ENCODE results near the gene MRGPRF.
"Not testable (repeated sequence)": the region's sequence is repeated elsewhere in the genome, so short reads cannot be mapped to it uniquely, and the experiment has no call there.

Gene MRGPRF

DNA sequence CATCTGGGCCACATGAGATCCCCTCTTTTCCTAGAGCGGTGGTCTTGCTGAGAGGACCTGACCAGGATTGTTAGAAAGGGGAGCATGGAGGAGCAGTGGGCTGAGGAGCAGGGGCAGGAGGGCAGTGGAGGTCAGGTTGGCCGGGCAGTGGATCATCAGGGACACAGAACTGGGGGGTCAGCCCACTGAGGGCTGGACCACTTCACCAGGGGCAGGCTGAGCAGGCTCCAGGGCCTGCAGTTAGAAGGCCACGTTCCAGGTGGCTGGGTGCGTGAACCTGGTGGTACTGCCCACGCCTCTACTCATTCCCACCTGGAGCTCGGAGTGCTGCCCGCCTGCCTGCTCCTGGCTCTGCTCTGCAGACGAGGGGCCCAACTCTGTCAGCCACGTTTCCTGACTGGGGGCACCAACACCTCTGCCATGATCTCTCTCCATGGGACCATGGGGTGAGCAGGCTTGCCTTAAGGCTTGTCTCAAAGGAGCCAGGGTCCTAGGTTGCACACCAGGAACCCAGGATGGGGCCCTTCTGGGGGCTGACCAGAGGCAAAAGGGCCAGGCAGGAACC is 9.7 kb downstream of the MRGPRF start:
- Mint-ChIP-seq H3K36me3 (no peaks in the 10 kb centered on the region), H3K4me3 (no peak overlapping the region), H3K27ac (no peak overlapping the region), H3K9me3 (no peaks in the 10 kb centered on the region), H3K27me3 (peaks cover 85% of the 10 kb centered on the region), H3K4me1 (no peaks in the 10 kb centered on the region)
- no peak for ATAC-seq

DNA sequence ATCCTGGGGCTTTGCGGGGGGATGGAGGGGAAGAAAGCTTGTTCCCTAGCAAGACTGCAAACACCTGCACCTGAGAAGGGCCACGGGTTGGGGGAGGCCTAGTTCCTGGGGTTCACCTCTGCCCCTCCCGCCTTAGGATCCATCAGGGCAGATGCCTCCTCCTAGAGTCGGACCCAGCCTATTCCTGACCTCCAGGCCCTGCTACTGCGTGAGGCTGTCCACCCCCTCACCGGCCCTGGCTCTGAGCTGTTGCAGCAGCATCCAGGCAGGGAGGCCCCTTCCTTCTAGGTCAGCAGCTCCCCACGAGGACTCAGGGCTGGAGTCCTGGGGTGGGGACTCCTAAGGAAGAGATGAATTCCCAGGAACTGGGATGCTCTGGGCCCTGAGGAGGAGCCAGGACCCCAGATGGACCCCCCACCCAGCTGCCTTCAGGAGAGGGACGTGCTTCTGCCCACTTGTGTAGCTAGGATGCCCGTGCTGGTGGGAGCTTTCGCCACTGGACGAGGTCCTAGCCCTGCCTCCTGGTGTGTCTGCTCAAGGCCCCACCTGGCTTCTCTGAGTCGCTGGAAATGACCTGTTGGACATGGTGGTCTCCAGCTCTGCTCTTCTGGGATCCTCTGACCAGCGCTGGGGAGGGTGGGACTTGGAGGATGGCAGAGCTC is 10.3 kb downstream of the MRGPRF start:
- ATAC-seq, result no peak
- Mint-ChIP-seq H3K36me3 (no peaks in the 10 kb centered on the region), H3K4me1 (no peaks in the 10 kb centered on the region), H3K9me3 (no peaks in the 10 kb centered on the region), H3K27ac (no peak overlapping the region), H3K27me3 (peaks cover 83% of the 10 kb centered on the region), H3K4me3 (no peak overlapping the region)

DNA sequence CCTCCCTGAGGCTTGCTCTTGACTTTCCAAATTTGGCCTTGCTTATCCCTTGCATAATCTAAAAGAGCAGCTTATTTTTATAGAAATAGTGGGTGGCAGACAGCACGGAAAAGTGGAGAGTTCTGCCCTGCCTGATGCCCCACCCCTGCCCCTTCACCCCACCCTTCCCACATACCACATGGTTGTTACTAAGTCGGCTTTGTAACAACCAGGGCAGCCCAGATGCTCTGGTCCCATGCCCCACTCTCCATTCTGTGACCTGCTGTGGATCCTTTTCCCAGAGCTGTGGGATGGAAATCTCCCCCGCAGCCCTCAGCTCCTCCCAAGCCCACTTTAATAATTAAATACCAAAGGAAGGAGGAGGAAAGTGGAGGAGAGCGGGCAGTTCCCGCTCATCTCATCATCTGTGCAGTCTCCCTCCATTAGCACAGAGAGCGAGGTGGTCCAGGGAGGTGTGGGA is 10.9 kb downstream of the MRGPRF start:
- Mint-ChIP-seq H3K9me3 (no peaks in the 10 kb centered on the region), H3K27me3 (peaks cover 83% of the 10 kb centered on the region), H3K27ac (no peak overlapping the region), H3K36me3 (no peaks in the 10 kb centered on the region), H3K4me1 (no peaks in the 10 kb centered on the region), H3K4me3 (no peak overlapping the region)
- no peak for ATAC-seq

DNA sequence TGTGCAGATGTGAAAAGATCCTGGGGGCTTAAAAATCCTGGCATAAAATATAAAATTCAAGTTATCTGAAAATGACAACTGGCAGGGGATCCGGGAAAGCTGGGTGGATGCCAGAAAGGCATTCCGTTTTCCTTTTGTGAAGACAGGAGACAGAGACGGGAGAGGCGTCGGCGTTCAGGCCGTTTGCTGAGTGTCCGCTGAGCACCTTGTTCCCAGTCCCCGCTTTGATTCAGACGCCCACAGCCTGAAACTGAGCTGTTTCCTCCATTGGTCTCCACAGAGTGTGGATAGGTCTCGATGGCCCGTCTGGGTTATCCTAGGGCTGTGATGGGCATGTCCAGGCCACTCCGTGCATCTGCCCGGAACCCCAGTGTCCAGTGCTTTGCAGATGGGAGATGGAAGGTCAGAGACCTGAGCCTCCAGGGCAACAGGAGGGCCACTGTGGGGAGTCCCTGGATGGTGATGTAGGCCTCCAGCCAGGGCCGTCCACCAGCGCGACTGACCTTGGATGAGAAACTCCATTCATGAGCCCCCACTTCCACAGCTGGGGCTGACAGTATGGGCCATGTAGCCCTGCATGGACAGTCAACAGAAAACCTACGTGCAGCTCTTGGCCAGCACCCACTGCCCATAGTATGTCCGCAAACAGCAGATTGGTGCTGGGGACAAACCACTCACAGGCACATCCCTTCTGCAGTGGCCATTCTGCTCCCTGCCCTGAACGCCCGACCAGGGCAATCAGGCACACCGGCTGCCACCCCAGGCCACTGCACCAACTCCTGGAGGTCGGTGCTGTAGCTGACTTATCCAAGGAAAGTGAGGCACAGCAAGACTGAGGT is 11.6 kb downstream of the MRGPRF start:
- Mint-ChIP-seq H3K4me1 (no peaks in the 10 kb centered on the region), H3K27ac (no peak overlapping the region), H3K36me3 (no peaks in the 10 kb centered on the region), H3K4me3 (no peak overlapping the region), H3K9me3 (no peaks in the 10 kb centered on the region), H3K27me3 (peaks cover 90% of the 10 kb centered on the region)
- no peak for ATAC-seq

DNA sequence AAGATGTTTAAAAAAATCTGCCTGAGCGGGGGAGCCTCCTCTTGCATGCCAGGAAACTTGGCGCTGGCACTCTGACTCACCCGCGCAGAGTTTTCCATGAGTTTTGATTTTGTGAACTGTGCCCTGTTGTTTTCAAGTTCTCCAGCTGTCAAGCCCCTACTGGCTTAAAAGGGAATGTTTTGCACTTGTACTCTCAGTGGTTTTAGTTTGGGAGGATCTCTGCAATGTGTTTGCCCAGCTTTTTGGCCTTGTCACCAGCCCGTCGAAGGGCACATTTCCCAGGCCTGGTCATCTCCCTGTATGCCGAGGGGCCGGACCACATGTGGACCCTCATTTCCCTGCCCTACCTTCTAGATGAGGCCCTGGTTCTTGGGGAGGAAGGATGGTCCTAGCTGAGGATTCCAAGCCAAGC is 12.2 kb downstream of the MRGPRF start:
- no peaks in the 10 kb centered on the region for H3K9me3 Mint-ChIP-seq
- H3K27ac Mint-ChIP-seq, result no peak overlapping the region
- ATAC-seq, result no peak
- H3K36me3 Mint-ChIP-seq, result no peaks in the 10 kb centered on the region
- no peaks in the 10 kb centered on the region for H3K4me1 Mint-ChIP-seq
- no peak overlapping the region for H3K4me3 Mint-ChIP-seq
- H3K27me3 Mint-ChIP-seq, result peaks cover 90% of the 10 kb centered on the region

DNA sequence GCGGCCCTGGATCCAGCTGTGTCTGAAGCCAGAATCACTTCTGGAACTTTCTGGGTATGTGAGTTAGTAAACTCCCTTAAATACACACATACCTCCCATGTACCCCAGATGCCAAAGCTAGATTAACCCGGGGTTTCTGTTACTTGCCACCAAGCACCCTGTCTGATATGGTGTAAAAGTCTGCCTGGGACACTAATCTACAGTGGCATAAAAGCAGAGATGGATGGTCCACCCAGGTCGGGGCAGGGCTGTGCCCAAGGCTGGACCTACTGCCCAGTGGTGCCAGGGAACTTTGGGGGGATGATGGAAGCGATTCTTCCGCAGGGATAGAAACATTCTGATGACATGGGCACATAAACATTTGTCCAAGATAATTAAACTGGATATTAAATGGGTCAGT is 12.7 kb downstream of the MRGPRF start:
- H3K4me1 Mint-ChIP-seq, result no peaks in the 10 kb centered on the region
- no peak overlapping the region for H3K4me3 Mint-ChIP-seq
- no peak for ATAC-seq
- H3K27ac Mint-ChIP-seq, result no peak overlapping the region
- no peaks in the 10 kb centered on the region for H3K36me3 Mint-ChIP-seq
- H3K9me3 Mint-ChIP-seq, result no peaks in the 10 kb centered on the region
- peaks cover 90% of the 10 kb centered on the region for H3K27me3 Mint-ChIP-seq

DNA sequence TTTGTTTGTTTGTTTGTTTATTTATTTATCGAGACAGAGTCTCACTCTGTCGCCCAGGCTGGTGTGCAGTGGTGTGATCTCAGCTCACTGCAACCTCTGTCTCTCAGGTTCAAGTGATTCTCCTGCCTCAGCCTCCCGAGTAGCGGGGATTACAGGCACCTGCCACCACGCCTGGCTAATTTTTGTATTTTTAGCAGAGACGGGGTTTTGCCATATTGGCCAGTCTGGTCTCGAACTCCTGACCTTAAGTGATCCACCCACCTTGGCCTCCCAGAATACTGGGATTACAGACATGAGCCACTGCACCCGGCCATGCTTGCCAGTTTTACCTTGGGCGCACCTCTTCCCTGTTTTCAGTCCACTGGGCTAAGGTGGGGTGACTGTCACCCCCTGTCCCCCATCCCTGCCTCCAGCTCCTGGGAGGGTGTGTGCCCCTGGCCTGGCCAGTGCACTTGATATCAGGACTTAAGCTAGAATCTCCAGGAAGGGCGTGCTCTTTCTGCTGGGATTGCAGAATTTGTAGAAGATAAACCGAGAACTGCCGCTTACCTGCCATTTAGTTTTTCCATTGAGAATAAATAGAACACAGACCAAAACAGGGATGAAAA is 13.2 kb downstream of the MRGPRF start:
- ATAC-seq, H3K4me3 Mint-ChIP-seq, H3K36me3 Mint-ChIP-seq, H3K9me3 Mint-ChIP-seq, H3K4me1 Mint-ChIP-seq, H3K27ac Mint-ChIP-seq: not testable (repeated sequence)
- peaks cover 90% of the 10 kb centered on the region for H3K27me3 Mint-ChIP-seq

DNA sequence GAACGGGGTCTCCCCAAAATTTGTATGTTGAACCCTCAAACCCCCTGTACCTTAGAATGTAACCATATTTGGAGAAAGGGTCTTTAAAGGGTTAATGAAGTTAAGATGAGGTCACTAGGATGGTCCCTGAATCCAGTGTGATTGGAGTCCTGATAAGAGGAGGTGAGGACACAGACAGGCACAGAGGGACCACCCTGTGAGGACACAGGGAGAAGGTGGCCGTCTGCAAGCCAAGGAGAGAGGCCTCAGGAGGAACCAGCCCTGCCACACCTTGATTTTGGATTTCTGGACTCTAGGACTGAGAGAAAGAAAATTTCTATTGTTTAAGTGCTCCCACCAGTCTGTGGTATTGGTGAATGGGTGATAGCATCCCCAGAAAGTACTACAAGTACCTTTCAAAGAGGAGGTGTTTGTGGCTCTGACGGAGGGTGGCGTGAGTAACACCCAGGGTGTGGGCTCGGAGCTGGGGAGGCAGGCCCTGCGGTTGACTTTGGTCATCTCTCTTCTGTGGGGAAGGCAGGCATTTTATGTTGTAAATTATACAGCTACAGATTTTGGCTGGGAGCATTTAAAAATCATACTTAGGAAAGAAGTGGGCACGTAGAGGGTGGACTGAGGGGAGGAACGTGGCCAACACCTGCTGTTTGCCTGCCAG is 13.8 kb downstream of the MRGPRF start:
- H3K4me1 Mint-ChIP-seq, result no peaks in the 10 kb centered on the region
- H3K27ac Mint-ChIP-seq, result no peak overlapping the region
- no peak for ATAC-seq
- H3K27me3 Mint-ChIP-seq, result peaks cover 90% of the 10 kb centered on the region
- H3K4me3 Mint-ChIP-seq, result no peak overlapping the region
- H3K36me3 Mint-ChIP-seq, result no peaks in the 10 kb centered on the region
- H3K9me3 Mint-ChIP-seq, result no peaks in the 10 kb centered on the region

DNA sequence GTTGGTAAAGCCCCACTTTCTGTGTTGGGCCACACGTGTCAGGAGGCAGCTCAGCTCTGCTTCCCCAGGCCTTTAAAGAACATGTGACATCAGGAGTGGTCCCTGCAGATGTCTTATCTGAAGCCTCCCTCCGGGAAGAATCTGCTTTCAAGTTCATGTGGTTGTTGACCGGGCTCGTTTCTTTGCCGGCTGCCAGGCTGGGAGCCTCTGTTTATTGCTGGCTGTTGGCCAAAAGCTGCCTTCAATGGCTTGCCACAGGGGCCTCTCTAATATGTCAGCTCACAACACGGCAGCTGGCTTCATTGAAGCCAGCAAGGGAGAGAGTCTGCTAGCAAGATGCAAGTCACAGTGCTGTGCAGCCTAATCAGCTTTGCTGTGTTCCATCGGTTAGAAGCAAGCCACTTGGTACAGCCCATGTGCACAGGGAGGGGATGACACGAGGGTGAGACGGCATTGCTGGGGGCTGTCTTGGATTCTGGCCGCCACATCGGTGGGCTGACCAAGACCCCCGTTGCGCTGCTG is 14.6 kb downstream of the MRGPRF start:
- H3K36me3 Mint-ChIP-seq, result no peaks in the 10 kb centered on the region
- no peaks in the 10 kb centered on the region for H3K9me3 Mint-ChIP-seq
- no peaks in the 10 kb centered on the region for H3K4me1 Mint-ChIP-seq
- no peak overlapping the region for H3K4me3 Mint-ChIP-seq
- H3K27ac Mint-ChIP-seq, result no peak overlapping the region
- peaks cover 90% of the 10 kb centered on the region for H3K27me3 Mint-ChIP-seq
- no peak for ATAC-seq

DNA sequence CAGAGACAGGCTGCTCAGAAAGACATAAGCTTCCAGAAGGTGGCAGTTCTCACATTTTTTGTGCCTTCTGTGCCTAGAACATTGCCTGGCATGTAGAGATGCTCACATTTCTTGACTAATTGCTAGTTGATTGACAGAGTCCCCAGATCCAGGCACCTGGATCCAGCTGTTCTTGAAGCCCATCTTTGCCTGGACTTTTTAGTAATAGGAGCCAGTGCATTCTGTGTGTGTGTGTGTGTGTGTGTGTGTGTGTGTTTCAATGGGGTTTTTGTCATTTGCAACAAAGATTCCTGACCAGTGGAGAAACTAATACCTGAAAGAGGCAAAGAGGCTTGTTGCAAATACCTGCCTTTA is 15.1 kb downstream of the MRGPRF start:
- Mint-ChIP-seq H3K27me3 (peaks cover 90% of the 10 kb centered on the region), H3K9me3 (no peaks in the 10 kb centered on the region), H3K36me3 (no peaks in the 10 kb centered on the region), H3K4me3 (no peak overlapping the region), H3K27ac (no peak overlapping the region), H3K4me1 (no peaks in the 10 kb centered on the region)
- ATAC-seq, result no peak

DNA sequence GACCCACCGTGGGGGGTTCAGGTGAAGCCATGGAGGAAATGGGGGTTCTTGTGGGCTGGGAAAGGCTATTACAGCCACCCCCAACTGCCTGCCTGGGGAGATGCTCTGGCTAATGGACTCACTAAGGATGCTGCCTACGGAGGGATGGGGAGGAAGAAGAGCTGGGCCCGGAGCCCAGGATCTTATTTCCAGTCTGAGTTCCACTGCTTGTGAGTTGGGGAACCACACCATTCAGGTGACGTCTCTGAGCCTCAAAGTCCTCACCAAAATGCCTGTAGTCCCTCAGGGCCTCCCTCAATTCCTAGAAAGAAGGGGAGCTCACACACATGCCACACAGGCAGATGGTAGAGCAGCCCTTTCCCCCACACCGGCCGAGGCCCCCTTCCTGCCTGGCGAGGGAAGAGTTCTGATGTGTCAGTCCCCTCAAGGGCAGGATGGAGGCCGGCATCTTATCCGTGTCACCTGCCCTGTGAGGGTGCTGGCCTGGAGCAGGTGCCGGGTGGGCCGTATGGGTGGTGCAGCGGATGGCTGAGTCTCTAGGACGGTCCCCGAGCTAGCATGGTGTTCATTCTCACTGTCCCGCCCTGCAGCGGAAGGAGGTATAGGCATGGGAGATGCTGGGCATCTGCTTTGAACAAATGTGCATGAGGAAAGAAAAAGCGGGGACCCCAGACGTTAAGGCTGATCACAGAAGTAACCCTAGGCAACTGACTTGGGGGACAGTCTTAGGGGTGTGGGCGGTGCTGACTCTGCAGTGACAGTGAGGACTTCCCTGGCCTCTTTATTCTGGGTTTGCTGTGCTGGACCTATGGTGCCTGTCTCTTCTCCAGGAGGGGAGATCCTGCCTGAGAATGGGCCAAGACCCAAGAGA is 15.7 kb downstream of the MRGPRF start:
- H3K27me3 Mint-ChIP-seq, result peaks cover 90% of the 10 kb centered on the region
- no peak for ATAC-seq
- no peaks in the 10 kb centered on the region for H3K36me3 Mint-ChIP-seq
- H3K4me1 Mint-ChIP-seq, result no peaks in the 10 kb centered on the region
- H3K9me3 Mint-ChIP-seq, result no peaks in the 10 kb centered on the region
- no peak overlapping the region for H3K27ac Mint-ChIP-seq
- H3K4me3 Mint-ChIP-seq, result no peak overlapping the region

DNA sequence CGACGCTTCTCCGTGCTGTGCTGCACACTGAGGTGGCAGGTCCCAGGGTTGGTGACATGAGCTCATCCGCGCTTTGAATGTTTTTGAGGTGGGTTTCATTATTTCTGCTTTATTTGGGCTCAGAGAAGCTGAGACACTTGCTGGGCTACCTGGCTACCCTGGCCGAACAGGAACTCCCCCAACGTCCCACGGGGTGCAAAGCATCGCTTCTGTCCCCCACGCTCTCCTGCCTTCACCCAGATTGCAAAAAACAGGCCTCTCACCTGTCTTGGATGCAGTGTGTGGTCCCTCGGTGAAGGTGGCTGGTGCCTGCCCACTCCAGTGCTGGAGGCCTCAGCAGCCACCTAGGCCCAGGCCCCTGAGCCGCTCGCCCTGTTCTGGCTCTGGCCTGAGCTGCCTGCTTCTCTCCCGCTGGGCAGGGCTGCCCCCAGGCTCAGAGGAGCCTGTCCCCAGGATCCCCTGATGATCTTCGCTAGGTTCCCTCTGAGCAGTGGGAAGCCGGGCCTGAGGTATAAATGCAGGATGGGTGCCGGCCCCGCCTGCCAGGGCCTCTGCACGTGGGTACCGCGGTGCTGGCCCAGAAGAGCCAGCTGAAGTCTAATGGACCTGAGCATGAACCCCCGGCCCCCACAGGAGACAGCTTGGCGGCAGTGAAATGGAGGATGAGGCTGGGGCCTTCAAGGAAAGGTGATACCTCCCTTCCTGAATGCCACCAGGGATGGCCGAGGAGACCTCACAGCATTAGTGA is 16.5 kb downstream of the MRGPRF start:
- no peak for ATAC-seq
- H3K36me3 Mint-ChIP-seq, result no peaks in the 10 kb centered on the region
- no peaks in the 10 kb centered on the region for H3K9me3 Mint-ChIP-seq
- no peak overlapping the region for H3K27ac Mint-ChIP-seq
- no peaks in the 10 kb centered on the region for H3K4me1 Mint-ChIP-seq
- H3K27me3 Mint-ChIP-seq, result peaks cover 90% of the 10 kb centered on the region
- H3K4me3 Mint-ChIP-seq, result no peak overlapping the region

DNA sequence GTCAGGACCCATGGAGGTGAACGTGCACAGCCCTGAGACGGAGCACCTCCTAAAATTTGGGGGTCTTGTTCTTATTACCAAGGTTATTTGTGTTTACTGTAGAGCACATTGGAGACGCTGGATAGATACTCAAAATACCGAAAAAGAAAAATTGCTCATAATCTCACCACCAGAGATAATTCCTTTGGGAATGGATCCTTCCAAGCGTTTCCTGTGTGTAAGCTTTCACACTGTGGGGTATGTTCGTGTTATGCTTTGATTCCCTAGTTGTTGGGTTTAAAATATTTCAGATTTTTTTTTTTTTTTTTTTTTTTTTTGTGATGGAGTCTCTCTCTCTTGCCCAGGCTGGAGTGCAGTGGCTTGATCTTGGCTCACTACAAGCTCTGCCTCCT is 18.2 kb downstream of the MRGPRF start:
- Mint-ChIP-seq H3K27ac (no peak overlapping the region), H3K4me3 (no peak overlapping the region), H3K4me1 (no peaks in the 10 kb centered on the region), H3K27me3 (peaks cover 94% of the 10 kb centered on the region), H3K36me3 (no peaks in the 10 kb centered on the region), H3K9me3 (no peaks in the 10 kb centered on the region)
- ATAC-seq, result no peak
